ENCODE measurements around the gene ERG. TPM values are rescaled to one million over a fixed set of nuclear protein-coding genes. Genes with fewer than 3 reads are reported as not detected.

ERG gene
- total RNA-seq, 1 experiment from 2014 or later: not detected

DNA sequence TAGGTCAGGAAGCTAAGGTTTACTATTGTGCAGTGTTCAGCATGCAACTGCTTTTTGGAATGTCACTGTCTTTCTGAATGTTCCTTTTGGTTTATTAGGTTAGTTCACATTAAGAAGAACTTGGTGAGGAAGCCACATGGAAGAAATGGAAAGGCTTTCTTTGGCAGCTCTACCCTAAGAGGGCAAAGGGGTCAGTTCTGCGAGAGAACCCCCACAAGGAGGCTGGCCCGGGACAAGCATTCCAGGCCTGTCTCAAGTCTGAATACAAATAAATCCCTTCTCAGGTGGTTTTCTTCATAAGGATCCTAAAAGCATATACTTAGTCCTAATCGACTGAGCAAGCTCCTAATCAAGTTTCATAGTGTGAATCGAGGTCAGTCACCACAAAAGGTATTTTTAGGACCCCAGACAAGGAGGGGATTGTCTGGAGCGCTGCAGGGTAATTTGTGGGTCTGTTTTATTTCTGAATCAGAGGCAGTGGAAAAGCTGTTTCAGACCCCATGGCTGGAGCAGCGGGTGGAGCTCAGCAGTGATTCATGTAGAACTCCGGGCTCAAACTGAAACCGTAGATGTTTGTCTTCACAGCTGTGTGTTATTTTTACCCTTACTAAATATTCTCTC lies 63.3 kb downstream of the ERG start:
- peak; percentile 79 for DNase-seq (ENCODE audit: low read depth)

GRCh38 chr21:38433471-38433870 lies 64.8 kb downstream of the ERG start:
- DNase-seq (ENCODE audit: low read depth): peak; percentile 64

GRCh38 chr21:38430401-38430984 lies 67.8 kb downstream of the ERG start:
- no peak for DNase-seq (ENCODE audit: low read depth)

GRCh38 chr21:38429011-38429410 lies 69.3 kb downstream of the ERG start:
- no peak for DNase-seq (ENCODE audit: low read depth)

- no peak for DNase-seq (ENCODE audit: low read depth)
Measured at GRCh38 chr21:38428211-38428610, 70.1 kb downstream of the ERG start.

DNA sequence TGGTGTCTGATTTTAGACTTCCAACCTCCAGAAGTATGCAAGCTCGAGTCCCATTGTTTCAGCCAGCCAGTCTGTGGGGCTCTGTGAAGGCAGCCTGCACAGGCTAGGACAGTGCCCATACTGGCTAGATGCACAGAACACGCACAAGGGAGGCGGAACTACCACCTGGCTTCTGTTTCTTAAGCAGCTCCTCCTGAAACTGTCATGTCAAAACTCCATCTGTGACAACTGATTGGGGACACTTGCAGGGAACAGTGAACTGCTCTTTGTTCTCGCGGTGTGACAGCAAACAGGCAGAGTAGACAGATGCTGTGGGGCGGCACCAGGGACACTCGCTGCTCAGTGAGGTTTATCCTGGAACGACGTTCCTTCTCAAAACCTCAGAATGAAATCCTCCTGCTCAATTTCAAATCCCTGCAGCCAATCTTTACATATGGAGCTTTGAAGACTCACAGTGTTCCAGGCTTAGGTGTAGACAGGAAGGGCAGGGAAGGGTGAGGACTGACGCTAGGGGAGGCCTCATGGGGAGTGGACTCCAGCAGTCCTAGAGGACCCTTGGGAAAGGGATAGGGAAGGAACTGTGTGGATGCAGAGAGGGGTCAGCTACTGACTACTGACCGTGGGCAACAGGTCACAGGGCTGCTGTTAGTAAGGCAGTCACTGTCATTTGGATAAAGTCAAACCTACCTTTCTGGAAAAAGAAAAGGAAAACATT lies 73.8 kb downstream of the ERG start:
- no peak for DNase-seq (ENCODE audit: low read depth)

- DNase-seq (ENCODE audit: low read depth): no peak
Measured at GRCh38 chr21:38422082-38422481, 76.2 kb downstream of the ERG start.

DNA sequence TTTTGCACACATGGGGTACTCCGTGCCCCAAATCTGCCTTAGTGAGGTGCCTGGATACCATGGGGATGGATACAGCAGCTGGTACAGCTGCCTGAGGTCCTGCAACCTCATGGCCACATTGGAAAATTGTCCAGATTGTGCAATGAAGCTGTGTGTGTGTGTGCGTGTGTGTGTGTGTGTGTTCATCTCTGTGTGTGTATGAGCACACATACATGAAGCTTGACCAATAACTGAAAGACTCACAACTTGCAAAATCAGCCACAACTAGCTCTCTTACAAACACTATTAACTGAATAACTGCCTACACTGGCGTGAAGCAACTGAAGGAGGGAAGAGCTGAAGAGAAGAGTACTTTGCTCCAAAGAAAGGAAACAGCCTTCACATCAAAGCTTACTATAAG lies 78.1 kb downstream of the ERG start:
- DNase-seq (ENCODE audit: low read depth): no peak

DNA sequence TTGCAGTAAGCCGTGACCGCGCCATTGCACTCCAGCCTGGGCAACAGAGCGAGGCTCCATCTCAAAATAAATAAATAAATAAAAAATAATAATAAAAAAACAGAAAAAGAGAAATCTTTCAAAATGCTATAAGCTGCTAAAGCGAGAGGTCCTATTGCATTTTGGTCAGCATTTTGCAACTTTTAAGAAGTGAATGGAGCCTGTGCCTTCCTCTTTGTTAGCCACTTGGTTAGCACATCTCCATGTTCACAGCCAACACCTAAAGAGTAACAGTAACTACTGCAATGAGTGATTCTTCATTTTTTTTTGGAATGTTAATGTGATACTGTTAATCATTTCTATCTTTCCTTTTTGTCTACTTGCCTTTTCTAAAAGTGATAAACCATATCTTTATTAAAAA lies 80.6 kb downstream of the ERG start:
- no peak for DNase-seq (ENCODE audit: low read depth)

DNA sequence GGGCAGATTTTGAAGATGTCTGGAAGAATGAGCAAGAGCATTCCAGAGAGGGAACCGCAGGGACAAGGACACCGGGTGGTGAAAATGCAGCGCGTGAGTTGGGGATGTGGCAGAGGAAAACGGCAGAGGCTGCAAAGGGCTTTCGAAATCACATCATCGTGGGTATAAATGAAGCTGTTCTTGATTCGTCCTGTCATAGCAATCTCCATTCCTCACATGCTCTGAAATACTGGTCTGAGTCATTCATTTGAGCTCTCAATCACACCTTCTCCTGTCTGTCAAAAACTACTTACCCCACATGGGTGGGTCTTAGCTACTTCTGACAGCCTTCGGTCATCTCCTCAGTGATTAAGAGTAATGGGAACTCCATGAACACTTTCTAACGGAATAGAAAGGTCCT lies 81.5 kb downstream of the ERG start:
- peak; percentile 32 for DNase-seq (ENCODE audit: low read depth)

DNA sequence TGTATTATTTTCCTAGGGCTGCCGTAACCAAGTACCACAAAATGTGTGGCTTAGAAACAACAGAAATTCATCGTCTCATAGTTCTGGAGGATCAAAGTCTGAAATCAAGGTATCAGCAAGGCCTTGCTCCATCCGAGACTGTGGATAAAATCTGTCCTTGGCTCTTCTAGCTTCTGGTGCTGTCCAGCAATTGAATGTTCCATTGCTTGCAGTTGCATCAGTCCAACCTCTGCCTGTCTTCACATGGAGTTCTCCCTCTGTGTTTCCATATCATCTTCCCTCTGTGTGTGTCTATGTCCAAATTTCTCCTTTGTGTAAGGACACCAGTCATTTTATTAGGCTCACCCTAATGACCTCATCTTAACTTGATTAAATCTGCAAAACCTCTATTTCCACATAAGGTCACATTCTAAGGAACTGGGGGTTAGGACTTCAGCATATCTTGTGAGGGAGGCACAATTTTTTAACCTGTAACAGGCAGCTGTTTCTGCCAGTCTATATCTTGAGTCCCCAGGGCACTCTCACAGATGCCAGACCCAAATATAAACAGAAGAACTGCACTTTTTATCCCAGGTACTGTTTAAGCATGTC lies 84.2 kb downstream of the ERG start:
- no peak for DNase-seq (ENCODE audit: low read depth)

GRCh38 chr21:38410466-38410865 lies 87.8 kb downstream of the ERG start:
- DNase-seq (ENCODE audit: low read depth): no peak

DNA sequence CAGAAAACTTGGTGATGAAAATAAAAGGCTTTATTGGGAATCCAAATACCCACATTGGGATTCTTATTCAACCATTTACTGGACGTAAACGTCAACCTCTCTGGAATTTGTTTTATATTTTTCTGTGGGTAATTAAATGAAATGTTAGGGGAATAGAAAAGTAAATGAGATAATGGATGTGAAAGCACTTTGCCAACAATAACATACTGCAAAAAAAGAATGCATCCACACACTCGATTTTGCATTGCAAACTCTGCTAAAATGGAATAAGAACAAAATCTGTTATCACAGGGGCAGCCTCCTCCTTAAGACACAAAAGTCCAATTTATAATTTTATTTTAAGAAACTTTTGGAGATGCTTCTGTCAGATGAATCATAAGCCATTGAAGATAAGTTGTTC lies 88.4 kb downstream of the ERG start:
- DNase-seq (ENCODE audit: low read depth): no peak

DNA sequence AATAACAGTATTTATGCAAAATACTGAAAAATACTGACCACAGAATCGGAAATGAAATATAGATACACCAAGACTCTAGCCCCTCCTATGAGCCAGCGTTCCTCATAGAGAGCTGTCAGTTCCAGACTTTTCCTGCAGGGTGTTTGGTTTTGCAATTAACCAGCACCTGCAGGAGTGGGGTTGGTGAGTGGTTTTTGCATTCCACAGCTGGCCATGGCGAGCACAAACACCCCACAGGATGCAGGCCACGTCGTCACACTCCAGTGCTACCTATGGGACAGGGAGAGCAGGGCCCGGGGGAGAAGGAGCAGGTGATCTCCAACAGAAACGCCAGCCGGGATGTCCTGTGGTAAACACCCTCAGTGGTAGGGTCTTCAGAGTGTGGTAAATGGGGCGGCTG lies 94.1 kb downstream of the ERG start:
- DNase-seq (ENCODE audit: low read depth): no peak

GRCh38 chr21:38402795-38403194 lies 95.5 kb downstream of the ERG start:
- no peak for DNase-seq (ENCODE audit: low read depth)

GRCh38 chr21:38402291-38402690 lies 96.0 kb downstream of the ERG start:
- DNase-seq (ENCODE audit: low read depth): no peak

DNA sequence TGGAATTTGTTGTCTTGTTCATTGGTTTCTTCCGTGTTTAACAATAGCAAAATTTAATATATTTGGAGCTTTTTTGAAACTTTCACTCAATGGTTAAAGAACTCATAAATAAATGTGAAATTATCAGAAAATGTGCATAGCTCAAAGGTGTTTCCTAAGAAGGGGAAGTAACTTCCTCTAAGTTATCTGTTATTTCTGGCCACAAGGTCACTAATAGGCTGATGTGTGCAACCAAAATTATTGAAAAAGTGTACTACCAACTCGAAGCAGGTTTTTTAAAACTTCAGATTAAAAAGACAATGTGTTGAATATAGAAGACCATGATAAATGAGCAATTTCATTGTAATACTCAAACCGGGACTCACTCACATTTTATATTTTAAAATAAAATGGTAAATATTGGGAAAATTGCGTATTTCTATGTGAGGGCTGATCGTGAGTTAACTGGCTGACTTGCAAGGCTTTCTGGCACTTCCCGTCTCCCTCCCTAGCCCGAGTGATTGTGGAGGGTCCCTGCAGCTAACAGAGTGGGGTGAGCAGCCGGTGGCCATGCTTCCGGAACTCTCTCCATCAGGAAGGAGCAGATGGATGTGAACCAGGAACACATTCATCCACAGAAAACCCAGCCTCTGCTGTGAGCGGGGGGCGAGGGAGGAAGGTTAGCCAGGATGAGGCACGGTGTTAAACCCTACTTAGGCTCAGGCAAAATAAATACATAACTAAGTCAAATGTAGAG lies 96.9 kb downstream of the ERG start:
- no peak for DNase-seq (ENCODE audit: low read depth)

GRCh38 chr21:38400195-38400919 lies 97.9 kb downstream of the ERG start:
- no peak for DNase-seq (ENCODE audit: low read depth)

DNA sequence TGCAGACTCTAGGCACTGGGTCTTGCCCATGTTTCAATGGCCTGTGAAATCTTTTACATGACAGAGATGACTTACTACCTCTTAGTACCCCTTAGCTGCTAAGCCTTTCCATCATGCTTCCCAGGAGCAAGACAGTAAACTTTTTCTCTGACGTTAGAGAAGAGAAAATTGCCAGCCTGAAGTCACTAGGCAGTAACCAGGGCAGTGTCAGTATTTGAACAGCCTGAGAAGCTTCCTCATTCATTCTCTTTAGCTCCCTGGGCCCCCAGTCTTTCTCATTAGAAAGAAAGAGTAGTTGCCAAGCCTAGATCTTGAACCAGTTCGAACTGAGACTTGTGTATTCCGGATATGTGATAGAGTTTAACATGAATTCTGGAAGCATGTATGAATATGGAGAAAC lies 99.2 kb downstream of the ERG start:
- no peak for DNase-seq (ENCODE audit: low read depth)

DNA sequence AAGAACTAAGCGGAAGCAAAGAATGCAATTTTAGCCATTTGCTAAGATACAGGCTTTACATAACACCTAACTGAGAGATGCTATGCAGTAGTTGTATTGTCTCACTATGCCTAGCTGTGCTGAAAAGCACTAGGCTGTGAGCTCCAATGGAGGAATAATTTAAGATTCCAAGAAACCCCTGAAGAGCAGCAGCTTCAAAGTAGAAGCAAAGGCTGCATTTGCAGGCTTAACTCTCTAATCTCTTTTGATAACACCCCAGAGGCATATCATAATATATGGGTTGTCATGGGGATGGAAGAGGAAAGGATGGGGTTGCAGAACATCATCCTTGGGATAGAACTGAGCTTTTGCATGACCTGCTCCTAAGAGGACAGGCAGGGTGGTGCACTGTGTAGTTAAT lies 102.0 kb downstream of the ERG start:
- no peak for DNase-seq (ENCODE audit: low read depth)

- DNase-seq (ENCODE audit: low read depth): no peak
Measured at GRCh38 chr21:38395581-38395980, 102.7 kb downstream of the ERG start.

DNA sequence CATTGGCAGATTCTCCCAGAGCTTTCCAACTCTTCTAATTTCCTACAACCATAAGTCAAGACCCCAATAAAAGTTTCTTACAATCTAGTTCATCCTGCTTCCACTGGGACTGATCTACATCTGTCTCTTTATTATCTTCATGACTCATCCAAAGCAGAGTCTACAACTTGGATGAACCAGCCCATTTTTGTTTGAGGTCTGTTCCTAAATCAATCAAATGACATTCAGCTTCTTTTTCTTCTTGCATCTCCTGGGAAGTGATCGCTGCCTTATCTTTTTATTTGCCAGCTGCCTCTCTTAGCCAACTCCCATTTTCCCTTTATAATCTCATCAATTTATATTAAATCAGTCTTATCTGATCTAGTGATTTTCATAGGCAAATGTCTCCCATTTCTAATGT lies 105.6 kb downstream of the ERG start:
- peak; percentile 24 for DNase-seq (ENCODE audit: low read depth)
